Thoracic aorta (tissue), 2 donors: Measurements from ENCODE around the gene GLYR1. TPM values are rescaled to one million over a fixed set of nuclear protein-coding genes. Genes with fewer than 3 reads are reported as not detected.

Source experiments
- ATAC-seq: fragments of 150-250 bp; one replicate; pipeline ENCODE4 v1.8.0; 2017; ENCODE audit warnings: low read depth; ENCODE audit not compliant: insufficient number of reproducible peaks, low FRiP score
- DNase-seq: peaks from one replicate; pipeline ENCODE4 v3.0.0-alpha.2; 2020; ENCODE audit warnings: low spot score
- H3K27ac ChIP-seq, 2 donors: fragments of 200-600 bp; sonication (generic); 1 replicate in 1 of 2; 2 replicates in 1 of 2; pipeline ENCODE4 v1.5.1; 2016; ENCODE audit warnings: mild to moderate bottlenecking in 2 of 2, moderate library complexity in 2 of 2
- H3K27me3 ChIP-seq: fragments of 200-600 bp; sonication (generic); replicated peaks from 2 replicates; pipeline ENCODE4 v1.6.0; 2016; ENCODE audit warnings: mild to moderate bottlenecking; ENCODE audit not compliant: insufficient read depth
- H3K36me3 ChIP-seq: fragments of 200-600 bp; sonication (generic); one replicate; pipeline ENCODE4 v1.5.1; 2016
- H3K4me1 ChIP-seq, 2 donors: fragments of 200-600 bp; sonication (generic); 1 replicate in 1 of 2; 2 replicates in 1 of 2; pipeline versions ENCODE4 v1.5.1 to v1.6.0; 2016; ENCODE audit warnings: low read depth in 2 of 2, mild to moderate bottlenecking in 1 of 2; ENCODE audit not compliant: control insufficient read depth in 1 of 2
- H3K4me3 ChIP-seq: fragments of 200-600 bp; sonication (generic); 2 replicates; pipeline ENCODE4 v1.5.1; 2016; ENCODE audit warnings: mild to moderate bottlenecking
- H3K9me3 ChIP-seq: fragments of 200-600 bp; sonication (generic); 2 replicates; pipeline ENCODE4 v1.5.1; 2016
- total RNA-seq, 2 donors: library from RNA; depleted of rRNA; stranded (reverse); fragments of >200 nt; gene quantifications; one replicate each; pipeline versions ENCODE4 v1.1.0 to v1.2.3, GENCODE V29; 2016
- TF ChIP-seq, protein P1 (sequence below): fragments of 200-600 bp; sonication (generic); IDR thresholded peaks from one replicate; pipeline ENCODE4 v1.5.1; 2019; ENCODE audit warnings: antibody characterized with exemption

The GLYR1 gene
- total RNA-seq, 2 donors from 2014 or later: 28.4 to 59.5 TPM

DNA sequence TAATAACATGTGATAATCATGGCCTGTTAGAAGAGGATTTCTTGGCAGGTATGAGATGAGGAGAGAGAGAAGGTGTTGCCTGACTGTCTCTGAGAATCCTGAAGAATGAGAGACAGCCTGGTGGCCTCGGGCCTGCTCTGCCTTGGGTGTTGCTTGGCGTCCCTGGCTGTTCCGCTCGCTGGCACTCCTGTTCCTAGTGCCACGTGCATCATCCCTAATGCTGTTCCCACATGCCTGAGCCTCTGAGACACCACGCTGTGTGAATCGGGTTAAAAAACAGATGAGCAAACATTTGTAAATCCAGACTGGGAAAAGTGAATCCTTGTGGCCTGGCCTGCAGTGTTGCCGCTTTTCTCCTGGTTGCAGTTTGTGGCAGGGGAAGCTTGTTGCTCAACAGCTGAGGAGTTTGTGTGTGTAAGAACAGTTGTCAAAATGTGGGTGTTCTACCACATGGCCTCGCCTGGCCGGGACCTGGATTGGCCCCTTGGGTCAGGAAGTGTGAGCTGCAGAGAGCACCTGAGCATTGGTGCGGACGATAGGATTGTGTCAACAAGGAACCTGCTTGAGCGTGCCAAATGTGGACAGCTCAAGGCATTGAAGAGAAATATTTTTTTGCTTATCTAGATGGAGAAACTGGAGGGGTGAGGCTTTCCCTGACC lies 22.2 kb upstream of the GLYR1 start:
- TF ChIP-seq, protein P1, sequence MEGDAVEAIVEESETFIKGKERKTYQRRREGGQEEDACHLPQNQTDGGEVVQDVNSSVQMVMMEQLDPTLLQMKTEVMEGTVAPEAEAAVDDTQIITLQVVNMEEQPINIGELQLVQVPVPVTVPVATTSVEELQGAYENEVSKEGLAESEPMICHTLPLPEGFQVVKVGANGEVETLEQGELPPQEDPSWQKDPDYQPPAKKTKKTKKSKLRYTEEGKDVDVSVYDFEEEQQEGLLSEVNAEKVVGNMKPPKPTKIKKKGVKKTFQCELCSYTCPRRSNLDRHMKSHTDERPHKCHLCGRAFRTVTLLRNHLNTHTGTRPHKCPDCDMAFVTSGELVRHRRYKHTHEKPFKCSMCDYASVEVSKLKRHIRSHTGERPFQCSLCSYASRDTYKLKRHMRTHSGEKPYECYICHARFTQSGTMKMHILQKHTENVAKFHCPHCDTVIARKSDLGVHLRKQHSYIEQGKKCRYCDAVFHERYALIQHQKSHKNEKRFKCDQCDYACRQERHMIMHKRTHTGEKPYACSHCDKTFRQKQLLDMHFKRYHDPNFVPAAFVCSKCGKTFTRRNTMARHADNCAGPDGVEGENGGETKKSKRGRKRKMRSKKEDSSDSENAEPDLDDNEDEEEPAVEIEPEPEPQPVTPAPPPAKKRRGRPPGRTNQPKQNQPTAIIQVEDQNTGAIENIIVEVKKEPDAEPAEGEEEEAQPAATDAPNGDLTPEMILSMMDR: no peak
- DNase-seq: no peak
- ATAC-seq: no peak
- Histone ChIP-seq H3K4me1 (no peaks in the 10 kb centered on the region), H3K27me3 (no peaks in the 10 kb centered on the region), H3K36me3 (peaks cover 33% of the 10 kb centered on the region), H3K4me3 (no peak overlapping the region), H3K27ac (no peak overlapping the region), H3K9me3 (no peaks in the 10 kb centered on the region)

DNA sequence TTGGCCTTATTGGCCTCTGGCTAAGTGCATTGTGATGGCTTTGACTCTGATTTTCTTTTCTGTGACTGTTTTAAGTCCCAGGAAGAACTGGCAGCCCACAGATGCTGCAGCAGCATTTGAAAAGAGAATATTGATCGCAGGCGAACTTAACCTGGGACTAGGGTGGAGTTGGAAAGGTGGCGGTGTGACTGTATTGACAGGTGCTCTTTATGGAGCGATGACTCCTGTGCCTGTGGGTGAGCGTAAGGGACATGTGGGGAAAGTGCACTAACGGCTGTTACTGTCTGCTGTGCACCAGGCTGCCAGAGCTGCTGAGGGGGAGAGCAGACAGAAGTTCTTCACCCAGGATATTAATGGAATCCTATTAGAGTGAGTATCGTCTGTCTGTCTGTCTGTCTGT lies 21.4 kb upstream of the GLYR1 start:
- Histone ChIP-seq H3K27me3 (no peaks in the 10 kb centered on the region), H3K27ac (no peak overlapping the region), H3K4me3 (no peak overlapping the region), H3K9me3 (no peaks in the 10 kb centered on the region), H3K36me3 (peaks cover 30% of the 10 kb centered on the region), H3K4me1 (peaks cover 0 to 2% of the 10 kb centered on the region in 2 donors)
- no peak for DNase-seq
- TF ChIP-seq, protein P1: no peak
- no peak for ATAC-seq

DNA sequence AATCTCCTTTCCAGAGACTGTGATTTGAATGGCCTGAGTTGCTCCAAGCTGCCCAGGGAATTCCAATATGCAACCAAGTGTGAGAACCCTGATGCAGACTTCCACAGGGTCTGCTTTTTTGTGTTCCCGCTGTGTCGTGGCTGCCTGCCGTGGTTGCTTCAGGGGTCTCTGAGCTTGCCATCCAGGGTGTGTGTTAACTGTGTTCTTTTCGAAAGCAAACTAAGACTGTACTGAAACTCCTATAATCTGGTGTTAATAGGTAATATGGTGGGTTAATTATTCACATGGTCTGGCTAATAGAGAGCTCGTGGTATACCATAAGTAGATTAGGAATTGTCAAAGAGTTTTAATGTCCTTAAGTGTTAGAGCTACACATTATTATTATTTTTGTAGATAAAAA lies 20.9 kb upstream of the GLYR1 start:
- peaks cover 0 to 7% of the 10 kb centered on the region in 2 donors for H3K4me1 ChIP-seq
- no peak overlapping the region for H3K4me3 ChIP-seq
- no peak overlapping the region for H3K27ac ChIP-seq
- no peaks in the 10 kb centered on the region for H3K27me3 ChIP-seq
- TF ChIP-seq, protein P1: no peak
- DNase-seq (no peak), ATAC-seq (no peak)
- no peaks in the 10 kb centered on the region for H3K9me3 ChIP-seq
- H3K36me3 ChIP-seq: peaks cover 29% of the 10 kb centered on the region

DNA sequence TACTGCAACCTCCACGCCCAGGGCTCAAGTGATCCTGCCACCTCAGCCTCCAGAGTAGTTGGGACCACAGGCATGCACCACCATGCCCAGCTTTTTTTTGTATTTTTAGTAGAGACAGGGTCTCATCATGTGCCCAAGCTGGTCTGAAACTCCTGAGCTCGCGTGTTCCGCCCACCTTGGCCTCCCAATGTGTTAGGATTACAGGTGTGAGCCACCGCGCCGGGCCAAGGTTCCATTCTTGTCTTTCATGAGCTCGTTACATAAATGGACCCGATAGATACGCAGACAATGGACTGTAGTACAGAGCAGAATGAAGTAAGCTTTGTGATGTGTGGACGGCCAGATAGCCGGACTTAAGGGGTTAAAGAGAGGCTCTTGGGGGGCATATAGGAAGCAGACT lies 19.5 kb upstream of the GLYR1 start:
- ATAC-seq: no peak
- Histone ChIP-seq H3K27ac (no peak overlapping the region), H3K27me3 (no peaks in the 10 kb centered on the region), H3K9me3 (no peaks in the 10 kb centered on the region), H3K36me3 (peaks cover 20% of the 10 kb centered on the region), H3K4me1 (peaks cover 4 to 12% of the 10 kb centered on the region in 2 donors), H3K4me3 (no peak overlapping the region)
- DNase-seq: no peak
- TF ChIP-seq, protein P1: no peak

DNA sequence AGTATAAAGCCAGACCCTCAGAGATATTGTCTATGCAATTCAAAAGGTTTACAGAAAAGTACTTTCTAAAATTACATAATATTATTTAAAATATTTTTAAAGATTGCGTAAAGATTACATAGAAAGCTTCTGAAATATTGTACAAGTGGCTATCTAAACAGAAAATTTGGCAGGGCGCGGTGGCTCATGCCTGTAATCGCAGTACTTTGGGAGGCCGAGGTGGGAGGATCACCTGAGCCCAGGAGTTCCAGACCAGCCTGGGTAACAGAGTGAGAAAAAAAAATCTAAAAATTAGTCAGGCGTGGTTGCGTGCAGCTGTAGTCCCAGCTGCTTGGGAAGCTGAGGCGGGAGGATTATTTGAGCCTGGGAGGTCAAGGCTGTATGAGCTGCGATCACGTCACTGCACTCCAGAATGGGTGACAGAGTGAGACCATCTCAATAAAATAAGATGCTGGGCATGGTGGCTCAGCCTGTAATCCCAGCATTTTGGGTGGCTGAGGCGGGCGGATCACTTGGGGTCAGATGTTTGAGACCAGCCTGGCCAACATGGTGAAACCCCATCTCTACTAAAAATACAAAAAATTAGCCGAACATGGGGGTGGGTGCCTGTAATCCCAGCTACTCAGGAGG lies 18.3 kb upstream of the GLYR1 start:
- Histone ChIP-seq H3K9me3 (no peaks in the 10 kb centered on the region), H3K27ac (no peak overlapping the region), H3K4me3 (no peak overlapping the region), H3K27me3 (no peaks in the 10 kb centered on the region), H3K4me1 (peaks cover 4 to 12% of the 10 kb centered on the region in 2 donors), H3K36me3 (peaks cover 21% of the 10 kb centered on the region)
- no peak for DNase-seq
- ATAC-seq: no peak
- TF ChIP-seq, protein P1: no peak
